Measurements from ENCODE around the gene CFAP77. TPM values are rescaled to one million over a fixed set of nuclear protein-coding genes. Genes with fewer than 3 reads are reported as not detected.

The CFAP77 gene
- total and polyA plus RNA-seq, 7 donors, result not detected

DNA sequence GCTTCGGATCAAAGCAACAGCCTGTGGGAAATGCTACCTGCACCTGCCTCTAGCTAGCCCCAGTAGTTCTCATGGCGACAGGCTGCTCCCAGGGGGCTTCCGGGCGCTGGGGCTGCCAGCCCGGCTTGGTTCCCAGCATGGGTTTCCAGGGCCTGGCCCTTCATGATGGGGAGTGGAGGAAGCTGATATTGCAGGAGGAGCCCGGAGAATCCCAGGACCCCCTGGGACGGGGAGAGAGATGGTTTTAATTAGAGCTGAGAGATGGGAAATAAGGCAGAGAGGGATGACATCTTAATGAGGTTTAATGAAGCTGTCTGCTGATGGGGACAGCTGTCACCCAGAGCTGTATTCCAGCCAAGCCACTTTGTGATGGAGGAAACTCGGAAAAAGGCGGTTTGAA, 78.6 kb downstream of the CFAP77 start:
- TF ChIP-seq, protein P1, sequence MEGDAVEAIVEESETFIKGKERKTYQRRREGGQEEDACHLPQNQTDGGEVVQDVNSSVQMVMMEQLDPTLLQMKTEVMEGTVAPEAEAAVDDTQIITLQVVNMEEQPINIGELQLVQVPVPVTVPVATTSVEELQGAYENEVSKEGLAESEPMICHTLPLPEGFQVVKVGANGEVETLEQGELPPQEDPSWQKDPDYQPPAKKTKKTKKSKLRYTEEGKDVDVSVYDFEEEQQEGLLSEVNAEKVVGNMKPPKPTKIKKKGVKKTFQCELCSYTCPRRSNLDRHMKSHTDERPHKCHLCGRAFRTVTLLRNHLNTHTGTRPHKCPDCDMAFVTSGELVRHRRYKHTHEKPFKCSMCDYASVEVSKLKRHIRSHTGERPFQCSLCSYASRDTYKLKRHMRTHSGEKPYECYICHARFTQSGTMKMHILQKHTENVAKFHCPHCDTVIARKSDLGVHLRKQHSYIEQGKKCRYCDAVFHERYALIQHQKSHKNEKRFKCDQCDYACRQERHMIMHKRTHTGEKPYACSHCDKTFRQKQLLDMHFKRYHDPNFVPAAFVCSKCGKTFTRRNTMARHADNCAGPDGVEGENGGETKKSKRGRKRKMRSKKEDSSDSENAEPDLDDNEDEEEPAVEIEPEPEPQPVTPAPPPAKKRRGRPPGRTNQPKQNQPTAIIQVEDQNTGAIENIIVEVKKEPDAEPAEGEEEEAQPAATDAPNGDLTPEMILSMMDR (IDR thresholded peaks at IDR 0.05), result no peak
- 23 to 38% (median 31%) methylated on average over 9 of the region's 9 CpGs for WGBS, 3 donors
- Histone ChIP-seq H3K9me3 (no peaks in the 10 kb centered on the region), H3K36me3 (ENCODE audit: insufficient read depth in 1 of 2, low read depth in 1 of 2) (no peaks in the 10 kb centered on the region), H3K27me3 (ENCODE audit: insufficient read depth in 3 of 3, low read length in 2 of 3) (peaks cover 0 to 84% (median 12%) of the 10 kb centered on the region in 3 donors), H3K4me1 (no peaks in the 10 kb centered on the region), H3K27ac (no peak overlapping the region), H3K4me3 (no peak overlapping the region)
- intact Hi-C loops (cut with DNase I), result no loop called here
- ATAC-seq, result no peak
- DNase-seq, result no peak

DNA sequence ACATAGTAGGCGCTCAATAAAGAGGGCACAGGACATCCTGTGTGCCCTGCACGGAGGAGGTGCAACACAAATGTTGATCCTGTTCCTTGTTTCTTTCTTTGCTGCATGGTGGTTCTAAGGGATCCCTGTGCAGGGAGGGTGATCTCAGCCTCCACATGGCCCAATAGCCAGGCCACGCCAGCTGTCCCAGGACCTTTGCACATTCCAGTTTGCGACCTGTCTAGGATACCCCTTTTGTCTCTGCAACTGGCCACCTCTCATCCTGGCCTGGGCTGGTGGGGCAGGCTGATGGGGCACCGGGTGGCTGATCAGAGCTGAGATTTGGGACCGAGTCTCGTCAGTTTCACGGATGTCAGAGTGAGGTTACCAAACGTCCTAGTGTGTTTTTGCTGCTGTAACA, 79.5 kb downstream of the CFAP77 start:
- WGBS, 3 donors, result 68 to 80% (median 70%) methylated on average over 9 of the region's 9 CpGs
- no peaks in the 10 kb centered on the region for H3K9me3 ChIP-seq
- H3K27ac ChIP-seq, result no peak overlapping the region
- intact Hi-C loops (cut with DNase I), result no loop called here
- TF ChIP-seq, protein P1 (IDR thresholded peaks at IDR 0.05), result no peak
- H3K27me3 ChIP-seq (ENCODE audit: insufficient read depth in 3 of 3, low read length in 2 of 3), result peaks cover 0 to 78% (median 14%) of the 10 kb centered on the region in 3 donors
- H3K4me3 ChIP-seq, result no peak overlapping the region
- DNase-seq (no peak), ATAC-seq (no peak)
- H3K36me3 ChIP-seq (ENCODE audit: insufficient read depth in 1 of 2, low read depth in 1 of 2), result no peaks in the 10 kb centered on the region
- no peaks in the 10 kb centered on the region for H3K4me1 ChIP-seq

DNA sequence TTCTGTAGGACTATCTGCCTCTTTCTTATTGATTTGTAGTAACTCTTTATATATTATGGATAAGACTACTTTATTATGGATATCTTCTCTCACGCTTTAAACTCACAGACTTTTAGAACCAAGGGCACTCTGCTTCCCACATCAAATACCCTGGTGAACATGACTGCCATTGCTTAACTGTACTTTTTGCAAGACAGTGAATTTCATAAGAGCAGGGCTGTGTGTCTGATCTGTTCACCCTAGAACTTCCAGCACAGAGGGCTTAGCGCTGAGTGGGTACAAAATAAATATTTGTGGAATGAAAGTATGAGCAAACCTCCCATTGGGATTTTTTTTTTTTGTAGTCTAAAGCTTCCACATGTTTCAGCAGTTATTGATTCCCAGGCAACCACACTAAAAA, 84.8 kb downstream of the CFAP77 start:
- TF ChIP-seq, protein P1 (IDR thresholded peaks at IDR 0.05), result no peak
- intact Hi-C loops (cut with DNase I), result no loop called here

DNA sequence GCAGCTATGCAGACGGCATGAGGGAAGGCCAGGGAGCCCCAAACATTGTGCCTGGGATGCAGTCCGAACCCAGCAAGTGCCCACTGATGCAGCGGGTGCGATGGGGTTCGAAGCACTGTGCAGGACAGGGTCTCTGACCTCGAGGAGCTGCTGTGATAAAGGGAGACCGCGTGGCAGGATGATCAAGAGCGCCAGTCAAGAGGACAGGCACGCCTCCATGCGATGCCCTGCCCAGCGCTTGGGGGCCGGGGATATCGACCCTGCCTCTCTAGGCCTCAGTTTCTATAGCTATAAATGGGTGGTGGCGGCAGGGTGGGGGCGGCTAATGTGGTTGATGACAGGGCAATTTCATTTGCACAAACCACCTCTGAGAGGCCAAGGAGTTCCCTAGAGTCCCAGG, 87.7 kb downstream of the CFAP77 start:
- H3K4me3 ChIP-seq, result no peak overlapping the region
- intact Hi-C loops (cut with DNase I), result no loop called here
- no peak for ATAC-seq
- H3K4me1 ChIP-seq, result no peaks in the 10 kb centered on the region
- H3K27ac ChIP-seq, result no peak overlapping the region
- no peaks in the 10 kb centered on the region for H3K36me3 ChIP-seq (ENCODE audit: insufficient read depth in 1 of 2, low read depth in 1 of 2)
- TF ChIP-seq, protein P1 (IDR thresholded peaks at IDR 0.05), result no peak
- peaks cover 0 to 62% (median 19%) of the 10 kb centered on the region in 3 donors for H3K27me3 ChIP-seq (ENCODE audit: insufficient read depth in 3 of 3, low read length in 2 of 3)
- no peak for DNase-seq
- no peaks in the 10 kb centered on the region for H3K9me3 ChIP-seq
- WGBS, 3 donors, result 87 to 90% (median 89%) methylated on average over 16 of the region's 16 CpGs

More for the DNA sequence above, 84.8 kb downstream of the CFAP77 start:
- H3K4me1 ChIP-seq, result no peaks in the 10 kb centered on the region
- H3K27ac ChIP-seq, result no peak overlapping the region
- WGBS, 3 donors, result 67 to 85% (median 85%) methylated on average over 2 of the region's 2 CpGs
- no peaks in the 10 kb centered on the region for H3K9me3 ChIP-seq
- ATAC-seq, result no peak
- no peak for DNase-seq
- H3K27me3 ChIP-seq (ENCODE audit: insufficient read depth in 3 of 3, low read length in 2 of 3), result peaks cover 0 to 62% (median 20%) of the 10 kb centered on the region in 3 donors
- H3K4me3 ChIP-seq, result no peak overlapping the region
- H3K36me3 ChIP-seq (ENCODE audit: insufficient read depth in 1 of 2, low read depth in 1 of 2), result no peaks in the 10 kb centered on the region

DNA sequence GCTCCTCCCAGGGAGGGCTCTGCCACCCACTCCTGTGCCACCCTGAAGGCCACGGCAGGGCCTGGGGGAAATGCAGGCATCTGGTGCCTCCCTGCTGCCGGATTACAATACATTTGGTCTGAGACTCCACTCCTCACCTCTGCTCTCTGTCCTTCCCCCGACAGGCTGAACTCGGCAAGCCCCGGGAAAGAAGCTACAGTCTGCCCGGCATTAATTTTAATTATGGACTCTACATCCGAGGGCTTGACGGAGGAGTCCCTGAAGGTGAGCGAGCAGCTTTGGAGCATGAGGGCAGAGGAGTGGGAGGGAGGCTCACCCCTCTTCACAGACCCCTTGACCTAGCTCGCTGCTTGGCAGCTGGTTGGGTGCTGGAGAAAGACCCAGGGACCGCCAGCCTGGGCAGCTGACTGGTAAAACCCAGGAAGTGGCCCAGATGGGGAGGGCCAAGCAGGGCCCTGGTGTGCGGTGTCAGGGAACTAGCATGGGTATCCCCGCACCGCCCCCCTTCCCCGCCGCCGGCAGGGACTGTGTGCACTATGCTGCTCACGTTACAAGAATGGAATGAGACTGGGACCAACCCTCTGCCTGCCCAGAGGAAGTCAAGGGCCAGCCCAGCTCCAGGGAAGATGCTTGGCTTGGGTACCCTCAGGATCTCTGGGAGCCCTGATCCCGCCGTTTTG, 88.7 kb downstream of the CFAP77 start:
- intact Hi-C loops (cut with DNase I), result no loop called here
- H3K27ac ChIP-seq, result no peak overlapping the region
- 15 to 30% (median 22%) methylated on average over 20 of the region's 20 CpGs for WGBS, 3 donors
- H3K9me3 ChIP-seq, result no peaks in the 10 kb centered on the region
- DNase-seq, result no peak
- H3K36me3 ChIP-seq (ENCODE audit: insufficient read depth in 1 of 2, low read depth in 1 of 2), result no peaks in the 10 kb centered on the region
- TF ChIP-seq, protein P1 (IDR thresholded peaks at IDR 0.05), result no peak
- H3K4me3 ChIP-seq, result no peak overlapping the region
- ATAC-seq, result no peak
- peaks cover 0 to 69% (median 19%) of the 10 kb centered on the region in 3 donors for H3K27me3 ChIP-seq (ENCODE audit: insufficient read depth in 3 of 3, low read length in 2 of 3)
- no peaks in the 10 kb centered on the region for H3K4me1 ChIP-seq
